ENCODE results near the gene NT5C1A. TPM values are rescaled to one million over a fixed set of nuclear protein-coding genes. Genes with fewer than 3 reads are reported as not detected.

The NT5C1A gene
- total and polyA plus RNA-seq, 12 donors = 0.17 to 7.8 (median 0.97) TPM; not detected in 1

DNA sequence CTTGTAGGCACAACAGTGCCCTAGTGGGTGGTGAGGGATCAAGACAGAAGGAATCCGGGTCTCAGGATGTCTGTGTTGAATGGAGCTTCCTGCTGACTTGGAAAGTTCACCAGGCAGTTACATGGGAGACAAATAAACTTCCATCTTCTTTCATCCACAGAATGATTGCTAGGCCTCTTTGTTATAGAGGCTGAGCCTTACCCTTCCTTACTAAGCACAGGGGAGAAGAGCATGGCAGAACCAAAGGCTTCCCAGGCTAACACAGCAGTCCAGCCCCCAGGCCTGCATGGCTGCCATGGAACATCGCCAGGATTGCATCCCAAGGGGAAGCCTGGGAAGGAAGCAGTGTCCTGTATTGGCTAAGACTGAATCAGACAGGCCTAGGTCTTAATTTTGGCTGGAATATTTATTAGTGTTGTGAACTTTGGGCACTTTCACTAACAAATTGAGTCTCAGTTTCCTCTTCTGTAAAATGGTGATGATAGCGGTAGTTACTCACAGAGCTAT lies 51.2 kb downstream of the NT5C1A start:
- H3K27ac ChIP-seq = no peak overlapping the region
- no peaks in the 10 kb centered on the region for H3K9me3 ChIP-seq (replicated peaks in 1 of 3)
- no peaks in the 10 kb centered on the region for H3K27me3 ChIP-seq
- DNase-seq = no peak
- H3K4me1 ChIP-seq (replicated peaks in 1 of 2) = peaks cover 0 to 13% of the 10 kb centered on the region in 2 donors
- WGBS, 4 donors = 83 to 90% (median 87%) methylated on average over 3 of the region's 3 CpGs
- H3K4me3 ChIP-seq = no peak overlapping the region
- TF ChIP-seq, protein P1, sequence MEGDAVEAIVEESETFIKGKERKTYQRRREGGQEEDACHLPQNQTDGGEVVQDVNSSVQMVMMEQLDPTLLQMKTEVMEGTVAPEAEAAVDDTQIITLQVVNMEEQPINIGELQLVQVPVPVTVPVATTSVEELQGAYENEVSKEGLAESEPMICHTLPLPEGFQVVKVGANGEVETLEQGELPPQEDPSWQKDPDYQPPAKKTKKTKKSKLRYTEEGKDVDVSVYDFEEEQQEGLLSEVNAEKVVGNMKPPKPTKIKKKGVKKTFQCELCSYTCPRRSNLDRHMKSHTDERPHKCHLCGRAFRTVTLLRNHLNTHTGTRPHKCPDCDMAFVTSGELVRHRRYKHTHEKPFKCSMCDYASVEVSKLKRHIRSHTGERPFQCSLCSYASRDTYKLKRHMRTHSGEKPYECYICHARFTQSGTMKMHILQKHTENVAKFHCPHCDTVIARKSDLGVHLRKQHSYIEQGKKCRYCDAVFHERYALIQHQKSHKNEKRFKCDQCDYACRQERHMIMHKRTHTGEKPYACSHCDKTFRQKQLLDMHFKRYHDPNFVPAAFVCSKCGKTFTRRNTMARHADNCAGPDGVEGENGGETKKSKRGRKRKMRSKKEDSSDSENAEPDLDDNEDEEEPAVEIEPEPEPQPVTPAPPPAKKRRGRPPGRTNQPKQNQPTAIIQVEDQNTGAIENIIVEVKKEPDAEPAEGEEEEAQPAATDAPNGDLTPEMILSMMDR (IDR thresholded peaks at IDR 0.05) = no peak
- no peak for TF ChIP-seq POLR2A (IDR thresholded peaks at IDR 0.05)
- intact Hi-C loops (cut with DNase I) = no loop called here
- no peaks in the 10 kb centered on the region for H3K36me3 ChIP-seq (replicated peaks in 1 of 2)

DNA sequence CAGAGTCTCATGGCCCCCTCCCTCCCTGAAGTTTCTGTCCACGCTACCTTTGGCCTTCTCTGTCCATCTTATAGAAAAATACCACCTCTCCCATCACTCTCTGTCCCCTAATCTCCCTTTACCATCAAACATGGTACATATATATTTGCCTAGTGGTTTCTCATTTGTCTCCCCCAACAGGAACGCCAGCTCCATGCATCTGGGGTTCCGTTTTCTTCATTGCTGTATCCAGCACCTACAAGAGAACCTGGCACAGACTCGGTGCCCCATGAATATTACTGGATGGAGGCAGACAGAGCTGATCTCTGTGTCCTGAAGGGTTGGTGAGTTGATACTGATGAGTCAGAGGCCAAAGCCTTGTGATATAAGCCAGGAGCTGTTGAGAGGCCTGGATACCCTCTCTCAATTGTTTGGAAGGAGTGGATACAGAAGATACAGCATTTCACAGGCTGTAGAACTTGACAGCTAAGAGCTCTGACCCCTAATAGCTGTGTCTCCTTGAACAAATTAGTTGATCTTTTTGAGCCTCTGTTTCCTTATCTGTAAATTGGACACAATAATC lies 54.3 kb downstream of the NT5C1A start:
- no peak for TF ChIP-seq POLR2A (IDR thresholded peaks at IDR 0.05)
- TF ChIP-seq, protein P1 (IDR thresholded peaks at IDR 0.05) = no peak
- no peak for DNase-seq
- Histone ChIP-seq H3K27me3 (no peaks in the 10 kb centered on the region), H3K36me3 (replicated peaks in 1 of 2) (no peaks in the 10 kb centered on the region), H3K4me3 (no peak overlapping the region), H3K9me3 (replicated peaks in 1 of 3) (no peaks in the 10 kb centered on the region), H3K27ac (no peak overlapping the region), H3K4me1 (replicated peaks in 1 of 2) (no peaks in the 10 kb centered on the region)
- WGBS, 4 donors = 82 to 86% (median 85%) methylated on average over 4 of the region's 4 CpGs
- intact Hi-C loops (cut with DNase I) = no loop called here

DNA sequence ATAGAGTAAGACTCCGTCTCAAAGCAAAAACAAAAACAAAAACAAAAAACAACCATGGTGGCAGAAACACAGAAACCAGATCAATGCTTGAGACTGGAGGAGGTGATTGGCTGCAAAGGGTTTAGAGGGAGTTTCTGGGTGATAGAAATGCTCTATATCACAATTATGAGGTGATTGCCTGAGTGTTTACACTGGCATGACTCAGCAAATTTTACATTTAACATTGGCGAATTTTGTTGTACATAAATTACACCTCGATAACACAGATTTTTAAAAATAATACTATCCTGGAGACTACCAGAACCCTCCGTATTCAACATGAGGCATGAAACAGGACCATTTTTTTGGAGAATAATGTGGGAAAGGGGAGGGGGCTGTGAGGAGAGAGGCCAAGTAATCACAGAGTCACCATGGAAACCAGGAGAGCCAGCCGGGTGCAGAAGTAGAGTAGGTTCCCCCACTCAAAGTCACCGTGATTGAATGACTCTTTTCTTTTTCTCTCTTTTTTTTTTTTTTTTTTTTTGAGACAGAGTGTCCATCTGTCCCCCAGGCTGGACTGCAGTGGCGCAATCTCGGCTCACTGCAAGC lies 56.7 kb downstream of the NT5C1A start:
- no peak for DNase-seq
- Histone ChIP-seq H3K9me3 (replicated peaks in 1 of 3) (no peaks in the 10 kb centered on the region), H3K27me3 (no peaks in the 10 kb centered on the region), H3K4me1 (replicated peaks in 1 of 2) (no peaks in the 10 kb centered on the region), H3K36me3 (replicated peaks in 1 of 2) (no peaks in the 10 kb centered on the region), H3K27ac (no peak overlapping the region), H3K4me3 (no peak overlapping the region)
- intact Hi-C loops (cut with DNase I) = no loop called here
- TF ChIP-seq POLR2A (IDR thresholded peaks at IDR 0.05) = no peak
- TF ChIP-seq, protein P1 (IDR thresholded peaks at IDR 0.05) = no peak
- 70 to 79% (median 75%) methylated on average over 7 to 8 of the region's 8 CpGs for WGBS, 4 donors

DNA sequence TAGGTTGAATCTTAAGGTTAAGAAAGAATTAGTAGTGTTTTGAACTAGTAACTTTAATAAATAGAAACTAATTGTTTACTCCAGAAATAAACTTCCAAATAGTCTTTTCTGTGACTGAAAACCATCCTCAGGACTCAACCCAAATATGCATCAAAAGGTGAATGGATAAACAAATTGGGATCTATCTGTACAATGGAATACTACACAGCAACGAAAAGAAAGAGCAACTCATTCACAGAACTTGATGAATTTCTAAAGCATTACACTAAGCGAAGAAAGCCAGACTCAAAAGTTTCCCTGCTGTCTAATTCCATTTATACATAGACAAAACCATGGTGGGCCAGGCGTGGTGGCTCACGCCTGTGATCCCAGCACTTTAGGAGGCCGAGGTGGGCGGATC lies 57.4 kb downstream of the NT5C1A start:
- intact Hi-C loops (cut with DNase I) = no loop called here
- H3K36me3 ChIP-seq (replicated peaks in 1 of 2) = no peaks in the 10 kb centered on the region
- no peak for DNase-seq
- no peaks in the 10 kb centered on the region for H3K27me3 ChIP-seq
- WGBS, 4 donors = 79 to 93% (median 90%) methylated on average over 6 of the region's 6 CpGs
- no peak overlapping the region for H3K27ac ChIP-seq
- H3K4me1 ChIP-seq (replicated peaks in 1 of 2) = no peaks in the 10 kb centered on the region
- H3K4me3 ChIP-seq = no peak overlapping the region
- no peaks in the 10 kb centered on the region for H3K9me3 ChIP-seq (replicated peaks in 1 of 3)
- TF ChIP-seq, protein P1 (IDR thresholded peaks at IDR 0.05) = no peak
- TF ChIP-seq POLR2A (IDR thresholded peaks at IDR 0.05) = no peak
